ENCODE results near the gene SLC25A21. TPM values are rescaled to one million over a fixed set of nuclear protein-coding genes. Genes with fewer than 3 reads are reported as not detected.
"Not testable (repeated sequence)": the region's sequence is repeated elsewhere in the genome, so short reads cannot be mapped to it uniquely, and the experiment has no call there.

The SLC25A21 gene
- total RNA-seq, 4 donors from 2014 or later = 0.67 to 2.1 (median 0.91) TPM

- no peak overlapping the region for H3K27ac ChIP-seq
- no peaks in the 10 kb centered on the region for H3K36me3 ChIP-seq
- intact Hi-C loops (cut with DNase I) = no loop called here
- H3K9me3 ChIP-seq = no peaks in the 10 kb centered on the region
- no peaks in the 10 kb centered on the region for H3K27me3 ChIP-seq
- no peak overlapping the region for H3K4me3 ChIP-seq
- TF ChIP-seq CTCF (IDR thresholded peaks at IDR 0.05) (no peak), POLR2A (IDR thresholded peaks at IDR 0.05) (no peak)
- peaks cover 0 to 22% (median 0%) of the 10 kb centered on the region in 3 donors for H3K4me1 ChIP-seq
- no peak for DNase-seq
- 78 to 81% methylated on average over 10 of the region's 10 CpGs for WGBS, 2 donors
These were observed 1.4 kb downstream of the SLC25A21 start for GRCh38 chr14:37170993-37171392.

DNA sequence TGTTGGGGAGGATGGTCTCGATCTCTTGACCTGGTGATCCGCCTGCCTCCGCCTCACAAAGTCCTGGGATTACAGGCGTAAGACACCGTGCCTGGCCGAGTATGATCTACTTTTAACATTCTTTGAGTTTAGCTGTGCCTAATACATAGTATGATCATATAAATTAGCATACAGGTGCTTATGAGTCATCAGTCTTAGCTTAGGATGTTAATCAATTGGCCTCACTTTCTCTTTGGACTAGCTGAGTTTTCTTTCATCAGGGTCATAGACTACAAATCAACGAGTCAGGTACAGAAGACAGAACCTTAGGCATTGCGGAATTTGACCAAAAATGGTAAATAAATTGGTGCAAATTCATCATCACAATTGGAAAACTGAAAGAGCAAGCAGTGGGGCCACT, 2.2 kb downstream of the SLC25A21 start:
- Histone ChIP-seq H3K36me3 (no peaks in the 10 kb centered on the region), H3K4me3 (no peak overlapping the region), H3K27ac (no peak overlapping the region), H3K4me1 (peaks cover 0 to 22% (median 0%) of the 10 kb centered on the region in 3 donors), H3K9me3 (no peaks in the 10 kb centered on the region), H3K27me3 (no peaks in the 10 kb centered on the region)
- 81 to 84% methylated on average over 8 of the region's 8 CpGs for whole genome bisulfite sequencing, 2 donors
- intact Hi-C loops (cut with DNase I) = no loop called here
- TF ChIP-seq POLR2A (IDR thresholded peaks at IDR 0.05) (no peak), CTCF (IDR thresholded peaks at IDR 0.05) (no peak)
- no peak for DNase-seq

DNA sequence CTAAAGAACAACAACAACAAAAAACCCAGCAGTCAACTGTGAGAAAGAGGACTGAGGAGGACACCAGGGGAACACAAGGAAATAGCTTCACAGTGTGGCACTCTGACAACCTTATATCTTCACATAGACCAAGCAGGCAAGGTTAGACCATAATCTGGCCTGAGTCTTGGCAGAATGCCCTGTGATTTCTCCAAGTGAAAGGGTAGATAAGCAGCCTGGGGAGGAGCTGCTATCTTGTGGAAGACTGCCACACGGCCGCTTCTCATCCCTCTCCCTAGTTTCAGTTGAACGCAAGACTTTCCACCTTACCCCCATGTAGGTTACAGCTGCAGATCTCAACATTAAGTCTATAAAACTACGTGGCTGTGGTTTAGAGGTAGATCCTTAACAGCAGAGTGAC, 3.7 kb downstream of the SLC25A21 start:
- 86 to 95% methylated on average over 4 of the region's 4 CpGs for WGBS, 2 donors
- TF ChIP-seq POLR2A (IDR thresholded peaks at IDR 0.05) = no peak
- no peak for TF ChIP-seq CTCF (IDR thresholded peaks at IDR 0.05)
- peaks cover 0 to 19% (median 0%) of the 10 kb centered on the region in 3 donors for H3K4me1 ChIP-seq
- no peaks in the 10 kb centered on the region for H3K9me3 ChIP-seq
- no peak for DNase-seq
- H3K4me3 ChIP-seq = no peak overlapping the region
- no peaks in the 10 kb centered on the region for H3K36me3 ChIP-seq
- intact Hi-C loops (cut with DNase I) = no loop called here
- no peak overlapping the region for H3K27ac ChIP-seq
- no peaks in the 10 kb centered on the region for H3K27me3 ChIP-seq

DNA sequence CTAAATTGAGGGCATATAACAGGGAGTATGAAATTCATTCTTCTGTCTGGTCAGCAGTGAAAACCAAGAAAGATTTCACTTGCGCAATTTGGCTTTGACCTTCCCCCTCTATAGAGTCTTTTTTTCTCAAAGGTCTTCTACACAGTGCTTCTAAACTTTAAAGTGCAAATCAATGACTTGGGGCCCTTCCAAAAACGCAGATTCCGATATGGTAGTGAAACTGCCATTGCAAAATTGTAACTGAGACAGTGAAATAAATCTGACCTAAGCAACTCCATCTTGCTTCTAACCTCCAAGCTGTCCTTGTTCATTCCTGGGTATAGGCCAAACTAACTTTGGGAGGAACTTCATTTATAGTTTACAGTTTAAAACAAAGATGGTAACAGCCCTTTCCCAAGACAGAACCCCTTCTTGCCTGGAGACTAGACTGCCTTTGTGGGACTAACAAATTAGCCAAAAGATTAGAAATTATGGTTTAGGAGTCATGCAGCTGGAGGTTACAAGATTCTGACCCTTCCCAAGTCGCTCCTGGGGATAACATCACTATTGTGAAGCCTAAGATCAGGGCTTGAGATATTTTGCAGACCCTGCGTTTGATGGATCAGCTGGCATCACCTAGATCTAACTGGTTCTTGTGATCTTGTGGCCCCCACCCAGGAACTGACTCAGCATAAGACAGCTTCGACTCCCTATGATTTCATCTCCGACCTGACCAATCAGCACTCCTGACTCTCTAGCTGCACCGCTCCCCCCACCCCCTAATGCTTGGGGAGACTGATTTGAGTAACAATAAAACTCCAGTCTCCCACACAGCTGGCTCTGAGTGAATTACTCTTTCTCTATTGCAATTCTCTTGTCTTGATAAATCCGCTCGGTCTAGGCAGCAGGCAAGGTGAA, 5.0 kb downstream of the SLC25A21 start:
- no peak for TF ChIP-seq POLR2A (IDR thresholded peaks at IDR 0.05)
- Histone ChIP-seq H3K4me3 (no peak overlapping the region), H3K4me1 (peaks cover 0 to 7% (median 0%) of the 10 kb centered on the region in 3 donors), H3K9me3 (no peaks in the 10 kb centered on the region), H3K27me3 (no peaks in the 10 kb centered on the region), H3K27ac (no peak overlapping the region), H3K36me3 (no peaks in the 10 kb centered on the region)
- 83 to 87% methylated on average over 10 of the region's 10 CpGs for WGBS, 2 donors
- intact Hi-C loops (cut with DNase I) = no loop called here
- DNase-seq = no peak

GRCh38 chr14:37165794-37166193, 6.6 kb downstream of the SLC25A21 start:
- Histone ChIP-seq H3K27ac (no peak overlapping the region), H3K27me3 (no peaks in the 10 kb centered on the region), H3K4me3 (no peak overlapping the region), H3K36me3 (no peaks in the 10 kb centered on the region), H3K4me1 (no peaks in the 10 kb centered on the region), H3K9me3 (no peaks in the 10 kb centered on the region)
- DNase-seq = no peak
- no peak for TF ChIP-seq POLR2A (IDR thresholded peaks at IDR 0.05)
- TF ChIP-seq CTCF (IDR thresholded peaks at IDR 0.05) = no peak
- intact Hi-C loops (cut with DNase I) = no loop called here
- 68 to 77% methylated on average over 3 of the region's 3 CpGs for WGBS, 2 donors

DNA sequence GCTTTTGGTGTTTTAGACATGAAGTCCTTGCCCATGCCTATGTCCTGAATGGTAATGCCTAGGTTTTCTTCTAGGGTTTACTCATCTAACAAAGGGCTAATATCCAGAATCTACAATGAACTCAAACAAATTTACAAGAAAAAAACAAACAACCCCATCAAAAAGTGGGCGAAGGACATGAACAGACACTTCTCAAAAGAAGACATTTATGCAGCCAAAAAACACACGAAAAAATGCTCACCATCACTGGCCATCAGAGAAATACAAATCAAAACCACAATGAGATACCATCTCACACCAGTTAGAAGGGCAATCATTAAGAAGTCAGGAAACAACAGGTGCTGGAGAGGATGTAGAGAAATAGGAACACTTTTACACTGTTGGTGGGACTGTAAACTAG, 10.1 kb downstream of the SLC25A21 start:
- 80% methylated on average over 1 of the region's 2 CpGs; no CpG with 5 or more reads in 1 of the 2 donors for WGBS, 2 donors
- H3K36me3 ChIP-seq; H3K27me3 ChIP-seq; H3K9me3 ChIP-seq; intact Hi-C loops (cut with DNase I); H3K27ac ChIP-seq; H3K4me3 ChIP-seq; H3K4me1 ChIP-seq; DNase-seq: not testable (repeated sequence)

Data from esophagus squamous epithelium (tissue), 5 donors.